ENCODE results near the gene KMT2E.

The KMT2E gene

DNA sequence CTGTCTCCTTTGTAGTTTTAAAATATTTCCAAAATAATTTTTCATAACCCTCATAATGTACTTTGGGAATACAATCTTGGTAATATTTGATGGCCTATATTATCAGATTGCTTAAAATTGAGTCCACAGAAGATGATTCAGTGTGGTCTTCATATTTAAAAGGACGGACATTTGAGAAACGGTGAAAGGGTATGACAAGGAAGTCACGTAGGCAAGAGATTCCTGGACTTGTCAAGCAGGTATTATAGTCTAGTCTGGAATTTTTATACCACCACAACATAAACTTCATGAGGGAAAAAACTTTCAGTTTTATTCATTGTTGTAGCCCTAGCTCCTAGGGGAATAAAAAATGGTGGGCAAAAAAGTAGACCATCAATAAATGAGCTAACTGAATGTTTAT is 82.3 kb downstream of the KMT2E start:
- DNase-seq, result no peak

DNA sequence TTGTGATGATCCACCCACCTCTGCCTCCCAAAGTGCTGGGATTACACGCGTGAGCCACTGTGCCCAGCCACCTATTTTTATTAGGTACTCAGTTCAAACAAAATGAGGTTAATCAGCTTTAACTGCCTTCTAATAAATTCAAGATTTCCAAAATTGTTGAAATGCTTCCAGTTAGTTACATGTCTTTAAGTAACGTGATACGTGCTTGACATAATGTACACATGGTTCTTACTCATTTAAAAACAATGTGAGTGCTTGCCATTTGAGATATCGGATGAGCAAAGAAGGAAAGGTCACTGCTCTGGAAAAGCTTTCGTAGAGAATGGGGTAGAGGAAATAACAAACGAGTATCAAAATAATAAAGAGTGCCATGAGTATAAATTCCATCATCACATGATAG is 83.6 kb downstream of the KMT2E start:
- no peak for DNase-seq

DNA sequence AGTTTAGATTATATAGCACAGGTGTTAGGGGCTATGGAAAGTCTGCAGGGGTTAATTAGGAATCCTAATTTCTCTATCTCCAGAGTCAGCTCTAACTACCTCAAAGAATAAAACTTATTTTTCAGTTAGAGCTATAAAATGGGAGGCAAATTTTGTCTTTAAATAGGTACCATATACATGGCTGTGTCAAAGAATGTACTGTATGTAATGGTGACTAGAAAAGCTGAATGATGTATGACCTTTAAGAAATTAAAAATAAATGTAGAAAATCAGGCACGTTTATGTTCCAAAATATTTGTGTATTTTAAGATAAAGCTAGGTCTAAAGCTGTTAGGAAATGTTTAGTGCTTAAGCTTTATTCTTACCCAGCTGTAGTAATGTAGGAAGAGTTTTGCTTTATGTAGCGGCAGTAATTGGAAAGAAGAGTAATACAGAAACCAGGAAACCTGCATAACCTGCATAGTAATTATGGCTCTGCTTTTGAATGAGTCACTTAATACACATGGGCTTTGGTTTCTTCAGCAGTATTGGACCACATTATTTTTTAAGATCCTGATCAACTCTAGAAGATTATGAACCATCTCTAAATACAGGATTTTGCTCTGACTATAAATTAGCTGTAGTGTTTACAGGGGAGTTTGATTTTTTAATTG is 85.0 kb downstream of the KMT2E start:
- DNase-seq, result no peak

DNA sequence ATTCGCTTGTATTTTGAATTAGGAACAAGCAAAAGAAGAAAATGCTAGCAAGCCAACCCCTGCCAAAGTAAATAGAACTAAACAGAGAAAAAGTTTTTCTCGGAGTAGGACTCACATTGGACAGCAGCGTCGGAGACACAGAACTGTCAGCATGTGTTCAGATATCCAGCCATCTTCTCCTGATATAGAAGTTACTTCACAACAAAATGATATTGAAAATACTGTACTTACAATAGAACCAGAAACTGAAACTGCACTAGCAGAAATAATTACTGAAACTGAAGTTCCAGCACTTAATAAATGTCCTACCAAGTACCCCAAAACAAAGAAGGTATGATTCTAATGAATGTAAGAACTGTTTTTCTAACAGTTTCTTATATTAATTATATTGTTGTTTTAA is 87.9 kb downstream of the KMT2E start:
- no peak for DNase-seq

DNA sequence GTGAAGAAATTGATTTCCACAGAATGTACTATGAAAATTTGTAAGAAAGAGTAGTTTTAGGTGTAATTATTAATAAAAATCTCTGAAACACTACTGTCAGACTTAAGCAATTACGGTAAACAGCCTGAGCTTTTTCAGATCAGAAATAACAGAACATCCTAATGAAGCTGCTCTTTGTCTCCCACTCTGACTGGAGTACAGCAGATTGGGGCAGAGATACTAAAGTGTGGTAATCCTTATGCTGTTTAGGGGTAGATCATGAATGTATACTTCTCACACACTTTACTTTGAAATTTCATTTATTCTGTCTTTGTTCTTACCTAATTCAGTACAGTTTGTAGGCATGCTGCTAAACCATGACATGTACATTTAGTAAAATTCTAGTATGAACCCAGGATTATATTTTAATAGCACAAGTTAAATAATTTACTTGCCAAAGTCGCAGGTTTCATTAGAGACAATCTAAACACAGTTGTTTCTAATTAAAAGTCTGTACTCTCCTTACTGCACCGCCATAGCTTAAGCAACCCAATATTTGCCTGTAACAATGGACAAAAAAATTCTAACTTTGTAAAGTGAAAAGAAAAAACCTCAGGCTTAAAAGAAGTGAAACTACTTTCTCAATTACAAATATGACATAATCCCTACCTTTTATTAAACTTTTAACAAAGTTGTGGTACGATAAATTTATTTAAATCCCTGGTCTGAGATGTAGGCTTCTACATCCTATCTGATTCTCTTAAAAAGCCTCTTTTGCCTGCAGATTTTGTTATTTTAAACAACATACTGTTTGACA is 88.8 kb downstream of the KMT2E start:
- DNase-seq, result no peak

- no peak for DNase-seq
These were observed 91.6 kb downstream of the KMT2E start for GRCh38 chr7:105105579-105105978.

- DNase-seq, result no peak
These were observed 92.5 kb downstream of the KMT2E start for GRCh38 chr7:105106473-105106872.

DNA sequence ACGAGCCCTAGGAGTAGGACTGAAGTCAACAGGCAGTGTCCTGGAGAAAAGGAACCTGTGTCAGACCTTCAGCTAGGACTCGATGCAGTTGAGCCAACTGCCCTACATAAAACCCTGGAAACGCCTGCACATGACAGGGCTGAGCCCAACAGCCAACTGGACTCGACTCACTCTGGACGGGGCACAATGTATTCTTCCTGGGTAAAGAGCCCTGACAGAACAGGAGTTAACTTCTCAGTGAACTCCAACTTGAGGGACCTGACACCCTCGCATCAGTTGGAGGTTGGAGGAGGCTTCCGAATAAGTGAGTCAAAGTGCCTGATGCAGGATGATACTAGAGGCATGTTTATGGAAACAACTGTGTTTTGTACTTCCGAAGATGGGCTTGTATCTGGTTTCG is 93.5 kb downstream of the KMT2E start:
- no peak for DNase-seq

DNA sequence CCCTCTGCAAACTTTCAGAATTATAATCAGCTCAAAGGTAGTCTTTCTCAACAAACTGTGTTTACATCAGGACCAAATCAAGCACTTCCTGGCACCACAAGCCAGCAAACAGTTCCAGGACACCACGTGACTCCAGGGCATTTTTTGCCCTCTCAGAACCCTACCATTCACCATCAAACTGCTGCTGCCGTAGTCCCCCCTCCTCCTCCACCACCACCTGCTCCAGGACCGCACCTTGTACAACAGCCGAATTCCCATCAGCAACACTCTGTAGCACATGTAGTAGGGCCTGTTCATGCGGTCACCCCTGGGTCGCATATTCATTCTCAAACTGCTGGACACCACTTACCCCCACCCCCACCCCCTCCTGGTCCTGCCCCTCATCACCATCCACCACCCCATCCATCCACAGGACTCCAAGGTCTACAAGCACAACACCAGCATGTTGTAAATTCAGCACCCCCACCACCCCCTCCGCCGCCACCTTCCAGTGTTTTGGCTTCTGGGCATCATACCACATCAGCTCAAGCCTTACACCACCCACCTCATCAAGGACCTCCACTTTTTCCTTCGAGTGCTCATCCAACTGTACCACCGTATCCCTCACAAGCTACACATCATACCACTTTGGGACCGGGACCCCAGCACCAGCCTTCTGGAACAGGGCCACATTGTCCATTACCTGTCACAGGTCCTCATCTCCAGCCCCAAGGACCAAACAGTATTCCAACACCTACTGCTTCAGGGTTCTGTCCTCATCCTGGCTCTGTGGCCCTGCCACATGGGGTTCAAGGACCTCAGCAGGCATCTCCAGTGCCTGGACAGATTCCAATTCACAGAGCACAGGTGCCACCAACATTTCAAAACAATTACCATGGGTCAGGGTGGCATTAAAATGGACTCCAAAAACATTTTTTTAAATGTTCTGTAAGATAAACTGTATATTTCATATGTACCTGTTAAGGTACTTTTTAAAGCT is 98.7 kb downstream of the KMT2E start:
- no peak for DNase-seq

DNA sequence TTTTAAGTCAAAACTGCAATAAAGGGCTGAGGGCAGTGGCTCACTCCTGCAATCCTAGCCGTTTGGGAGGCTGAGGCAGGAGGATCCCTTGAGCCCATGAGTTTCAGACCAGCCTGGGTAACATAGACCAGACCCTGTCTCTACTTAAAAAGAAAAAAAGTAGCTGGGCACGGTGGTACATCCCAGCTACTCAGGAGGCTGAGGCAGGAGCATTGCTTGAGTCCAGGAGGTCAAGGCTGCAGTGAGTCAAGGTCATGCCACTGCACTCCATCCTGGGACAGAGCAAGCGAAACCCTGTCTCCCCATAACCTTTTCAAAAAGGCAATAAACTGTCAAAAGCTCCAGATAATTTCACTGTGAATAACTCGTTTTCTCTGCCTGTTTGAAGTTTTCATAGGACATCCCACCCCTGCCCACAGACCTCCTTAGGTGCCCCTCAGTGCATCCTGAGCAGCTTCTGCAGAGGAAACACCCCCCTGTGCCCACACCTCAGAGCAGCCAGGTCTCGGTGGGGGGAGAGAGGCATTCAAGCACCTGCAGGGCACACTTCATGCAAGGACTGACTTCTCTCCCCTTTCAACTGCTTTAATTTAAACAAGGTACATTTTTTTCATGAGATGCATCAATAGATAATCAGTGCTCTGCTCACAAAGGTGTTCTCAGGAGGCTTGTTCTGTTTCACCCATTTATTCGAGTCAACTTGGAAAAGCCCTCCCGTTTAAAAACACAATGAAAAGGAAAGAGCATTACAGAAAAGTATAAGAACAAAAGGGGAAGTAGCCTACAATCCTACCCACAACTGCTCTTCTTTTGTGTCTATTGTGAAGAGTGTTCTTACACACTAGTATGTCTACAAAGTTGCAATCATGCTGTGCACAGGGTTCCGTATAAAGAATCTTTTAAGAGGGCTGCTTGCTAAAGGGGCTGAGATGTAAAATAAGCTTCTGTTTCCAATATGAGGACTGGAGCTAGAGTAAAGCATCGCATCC is 104.9 kb downstream of the KMT2E start:
- no peak for DNase-seq

GRCh38 chr7:105122619-105123018 is 108.6 kb downstream of the KMT2E start:
- no peak for DNase-seq

DNA sequence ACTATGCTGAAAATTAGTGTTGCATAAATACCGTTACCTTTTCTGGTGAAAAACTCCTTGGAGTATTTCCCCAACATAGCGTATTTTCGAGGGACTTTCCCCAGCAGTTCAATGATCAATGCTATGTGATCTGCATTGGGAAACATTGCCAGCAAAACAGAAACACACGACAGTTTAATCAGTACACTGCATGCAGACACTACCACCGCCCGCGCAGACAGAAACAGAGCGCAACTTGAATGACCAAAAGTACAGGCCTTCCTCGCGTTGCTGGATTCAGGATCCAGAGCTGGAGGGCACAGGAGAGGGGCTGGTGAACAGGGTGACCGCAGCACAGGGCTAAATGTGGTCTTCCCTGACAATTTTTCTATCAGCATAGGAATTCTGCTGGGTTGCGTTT is 111.7 kb downstream of the KMT2E start:
- no peak for DNase-seq

- no peak for DNase-seq
These were observed 112.5 kb downstream of the KMT2E start for GRCh38 chr7:105126436-105126975.

DNA sequence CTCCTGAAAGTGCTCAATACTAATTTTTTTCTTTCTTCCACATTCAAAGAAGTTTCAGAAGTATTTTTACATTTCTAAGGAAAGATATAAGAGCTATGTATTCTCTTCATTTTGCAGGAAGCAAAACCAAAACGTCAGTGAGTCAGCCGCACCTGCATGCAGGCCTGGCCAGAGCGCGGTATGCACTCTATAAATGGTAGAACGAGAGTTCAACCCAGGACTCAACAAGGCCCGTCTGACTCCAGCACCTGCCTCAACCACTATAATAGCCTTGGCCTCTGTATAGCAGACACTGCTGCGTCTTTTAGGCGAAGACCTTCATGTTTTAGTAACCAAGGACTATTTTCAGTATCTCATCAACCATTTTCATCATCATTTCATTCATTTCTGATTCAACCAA is 113.2 kb downstream of the KMT2E start:
- DNase-seq, result no peak

GRCh38 chr7:105130048-105130447 is 116.0 kb downstream of the KMT2E start:
- DNase-seq, result no peak

- DNase-seq, result no peak
These were observed 116.6 kb downstream of the KMT2E start for GRCh38 chr7:105130580-105130979.

DNA sequence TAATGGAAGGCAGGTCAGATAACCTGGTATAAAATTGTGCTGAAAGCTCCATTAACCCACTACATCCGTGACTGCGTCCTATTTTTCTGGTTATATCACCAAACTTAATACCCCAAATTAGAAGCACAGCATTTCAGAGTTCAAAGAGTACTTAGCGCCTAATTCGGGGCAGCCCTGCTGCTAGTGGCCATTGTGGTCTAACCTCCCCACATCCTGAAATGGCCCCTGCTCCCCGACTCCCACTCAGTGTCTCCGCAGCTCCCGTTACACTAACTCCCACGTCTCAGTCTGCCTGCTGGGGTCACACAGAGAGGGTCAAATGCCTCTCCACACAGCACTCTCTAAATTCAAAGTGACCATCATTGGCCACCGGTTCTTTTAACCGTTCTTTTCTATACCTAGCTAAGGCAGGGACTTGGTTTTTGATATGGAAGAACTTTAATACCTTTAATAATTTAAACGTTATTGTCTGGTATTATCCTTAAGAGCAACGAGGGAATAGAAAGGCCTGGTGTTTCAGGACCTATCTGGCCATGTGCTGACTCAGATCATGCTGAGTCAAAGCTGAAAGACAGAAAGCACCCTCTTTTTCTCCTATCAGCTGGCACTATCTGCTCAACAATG is 117.1 kb downstream of the KMT2E start:
- DNase-seq, result no peak

DNA sequence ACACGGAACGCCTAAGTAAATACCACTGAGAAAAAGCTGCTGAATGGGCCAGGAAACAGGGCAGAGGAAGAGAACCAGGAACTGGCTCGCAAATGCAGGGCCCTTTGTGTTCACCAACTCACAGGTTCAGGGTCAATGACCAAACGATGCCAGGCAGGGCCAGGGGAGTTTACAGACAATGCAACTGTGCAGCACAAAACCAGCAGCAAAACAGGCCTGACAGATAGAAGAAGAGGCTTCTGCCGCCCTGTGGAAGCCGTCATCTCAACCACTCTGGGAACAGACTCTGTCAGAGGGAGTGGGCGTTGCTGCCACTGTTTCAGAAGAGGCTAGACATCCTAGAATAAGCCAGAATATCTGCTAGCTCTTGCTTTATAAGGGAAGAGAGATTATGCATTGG is 117.9 kb downstream of the KMT2E start:
- DNase-seq, result no peak

DNA sequence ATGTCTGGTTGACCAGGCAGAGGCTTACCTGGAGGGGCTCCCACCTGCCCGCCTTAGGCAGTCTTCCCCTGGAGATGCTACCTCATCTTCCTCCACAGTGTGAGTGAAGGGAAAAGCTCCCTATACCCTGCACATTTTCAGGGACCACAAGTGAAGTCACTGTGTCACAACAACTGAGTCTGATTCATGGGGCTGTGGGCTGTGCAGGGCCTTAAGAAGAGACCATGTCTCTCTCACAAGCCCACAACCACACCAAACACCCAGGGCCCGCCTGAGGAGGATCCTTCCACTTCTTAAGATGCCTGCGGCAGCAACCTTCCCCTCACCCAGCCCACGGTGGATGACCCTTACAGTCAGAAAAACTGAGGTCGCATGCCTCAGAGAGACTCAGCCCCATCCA is 118.3 kb downstream of the KMT2E start:
- DNase-seq, result no peak

GRCh38 chr7:105132835-105133234 is 118.8 kb downstream of the KMT2E start:
- DNase-seq, result no peak

DNA sequence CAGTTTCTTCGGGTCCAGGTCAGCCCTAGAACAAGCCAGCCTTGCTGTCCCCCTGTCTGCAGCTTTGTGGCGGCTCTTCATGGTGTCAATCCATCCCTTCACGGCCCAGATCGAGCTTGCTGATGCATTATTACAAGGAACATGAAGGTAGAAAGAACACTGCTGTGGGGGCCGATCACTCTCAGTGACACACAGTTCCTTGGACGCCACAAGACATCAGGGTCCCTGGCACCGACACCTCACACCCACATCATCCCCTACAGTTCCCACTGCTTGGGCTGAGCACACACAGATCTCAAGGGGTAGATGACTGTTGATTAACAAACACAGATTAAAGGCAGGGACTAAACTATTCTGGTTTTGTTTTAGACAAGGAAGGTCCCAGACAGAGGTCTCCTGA is 119.4 kb downstream of the KMT2E start:
- no peak for DNase-seq

Measured in CD4-positive, alpha-beta T cell treated with Interferon gamma for 1 hour (primary cell).